ENCODE data around the gene SLC25A47. TPM values are rescaled to one million over a fixed set of nuclear protein-coding genes. Genes with fewer than 3 reads are reported as not detected.
"Not testable (repeated sequence)": the region's sequence is repeated elsewhere in the genome, so short reads cannot be mapped to it uniquely, and the experiment has no call there.

The SLC25A47 gene
- total RNA-seq, 1 experiment from 2014 or later = 0.37 TPM

DNA sequence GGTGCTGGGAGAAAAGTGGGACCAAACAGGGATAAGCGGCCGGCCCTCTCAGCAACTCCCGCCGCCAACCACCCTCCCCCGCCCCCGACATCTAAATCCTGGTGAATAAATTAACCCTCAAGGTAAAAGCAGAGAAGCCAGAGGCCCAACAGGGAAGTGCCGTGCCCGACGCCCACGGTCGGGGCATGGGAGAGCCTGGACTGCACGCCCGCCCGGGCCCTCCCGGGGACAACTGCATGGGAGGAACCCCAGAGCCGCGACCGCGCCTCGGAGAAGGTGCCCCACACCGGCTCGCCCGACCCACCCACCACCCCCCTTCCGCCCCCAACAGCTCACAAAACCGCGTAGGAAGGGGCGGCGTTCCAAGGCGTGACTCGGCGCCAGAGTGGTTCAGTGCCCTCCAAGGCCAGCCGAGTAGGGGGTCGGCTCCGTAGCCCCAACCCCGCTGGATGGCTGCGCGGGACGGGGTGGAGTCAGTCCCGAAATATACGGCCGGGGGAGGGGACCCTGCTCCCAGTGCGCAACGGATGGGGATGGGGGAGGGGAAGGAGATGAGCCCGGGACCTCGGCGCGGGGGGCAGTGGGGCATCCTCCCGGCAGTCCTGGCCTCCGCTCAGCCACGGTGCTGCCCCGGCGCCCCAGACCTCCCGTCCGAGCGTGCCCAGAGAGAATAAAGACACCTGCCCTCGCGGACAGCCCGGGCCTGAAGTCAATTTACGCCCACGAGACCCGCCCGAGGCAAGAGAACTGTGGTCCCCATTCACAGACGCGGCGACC, 17.6 kb upstream of the SLC25A47 start:
- no peak for DNase-seq (ENCODE audit: low read depth)

- DNase-seq (ENCODE audit: low read depth) = peak; percentile 78
These were observed 16.8 kb upstream of the SLC25A47 start, which contains the start of gene SLC25A29 for GRCh38 chr14:100306101-100306997. Gene SLC25A29 (minus strand): TSS chr14:100306444. CDS start chr14:100306232, 212 bp downstream.

GRCh38 chr14:100306998-100307765, 16.0 kb upstream of the SLC25A47 start:
- DNase-seq (ENCODE audit: low read depth) = no peak

DNA sequence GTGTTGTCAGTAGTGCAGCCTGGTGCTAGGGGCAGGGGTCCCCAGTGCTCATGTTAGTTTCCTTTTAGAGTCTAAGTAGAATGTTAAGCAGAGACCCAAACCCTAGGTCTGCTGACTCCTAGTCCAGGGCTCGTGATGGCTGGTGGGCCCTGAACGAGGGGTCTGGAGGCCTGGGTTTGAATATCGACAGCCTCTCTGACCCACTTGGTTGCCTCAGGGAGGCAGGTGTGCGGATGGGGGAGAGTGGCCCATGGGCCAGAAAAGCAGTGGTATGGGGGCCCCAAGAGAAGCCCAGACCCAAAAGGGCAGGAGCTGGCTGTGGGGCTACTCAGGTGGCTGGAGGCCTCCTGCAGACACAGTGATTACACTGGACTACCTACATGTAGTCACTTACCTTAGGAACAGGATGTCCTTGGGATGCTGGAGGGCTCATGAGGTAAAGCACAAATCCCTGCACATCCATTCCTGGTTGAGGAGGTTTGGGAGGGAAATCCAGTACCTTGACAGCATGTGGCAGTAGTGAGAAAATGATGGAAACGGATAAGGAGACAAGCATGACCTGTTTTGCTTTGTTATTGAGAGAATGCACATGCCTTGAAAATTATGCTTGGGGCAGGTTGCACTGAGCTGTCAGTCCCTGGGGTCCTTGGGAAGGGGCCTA, 15.2 kb upstream of the SLC25A47 start:
- no peak for DNase-seq (ENCODE audit: low read depth)

DNA sequence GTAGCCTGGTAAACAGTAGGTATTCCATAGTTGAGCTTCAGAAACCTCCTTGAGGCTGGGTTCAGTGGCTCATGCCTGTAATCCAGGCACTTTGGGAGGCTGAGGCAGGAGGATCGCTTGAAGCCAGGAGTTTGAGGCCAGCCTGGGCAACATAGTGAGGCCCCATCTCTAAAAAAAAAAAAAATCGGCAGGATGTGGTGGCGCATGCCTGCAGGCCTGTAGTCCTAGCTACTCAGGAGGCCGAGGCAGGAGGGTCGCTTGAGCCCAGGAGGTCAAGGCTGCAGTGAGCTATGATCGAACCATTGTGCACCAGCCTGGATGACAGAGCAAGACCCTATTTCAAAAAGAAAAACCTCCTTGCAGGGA, 14.7 kb upstream of the SLC25A47 start:
- DNase-seq (ENCODE audit: low read depth) = not testable (repeated sequence)

DNA sequence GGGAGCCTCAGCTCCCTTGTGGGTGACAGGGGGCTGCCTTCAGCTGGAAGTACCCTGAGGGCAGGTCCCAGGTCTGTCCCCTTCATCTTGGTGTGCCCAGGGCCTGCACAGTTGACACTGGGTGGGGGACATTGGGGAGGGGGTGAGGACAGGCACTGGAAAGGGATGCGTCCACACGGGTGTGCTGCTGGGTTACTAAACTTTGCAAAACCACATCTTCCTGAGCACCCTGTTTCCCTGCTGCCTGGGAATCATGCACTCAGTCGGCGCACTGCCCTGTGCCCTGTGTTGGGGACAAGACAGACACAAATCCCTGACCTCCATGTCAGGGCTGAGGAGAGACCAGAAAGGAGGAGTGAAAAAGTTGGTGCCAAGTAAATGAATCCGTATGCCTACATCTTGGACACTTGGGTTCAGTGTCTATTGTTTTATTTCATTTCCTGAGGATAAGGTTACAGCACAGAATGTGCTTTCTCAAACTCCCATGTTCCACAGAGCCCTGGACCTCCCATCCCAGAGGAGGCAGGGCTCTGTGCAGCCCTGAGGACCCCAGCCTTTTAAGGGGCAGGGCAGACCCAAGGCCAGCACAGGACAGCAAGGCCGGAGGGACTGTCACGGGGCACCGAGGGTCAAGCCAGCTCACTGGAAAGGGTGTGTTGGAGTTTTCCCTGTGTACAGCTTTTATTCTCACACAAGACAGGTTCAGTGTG, 14.0 kb upstream of the SLC25A47 start:
- no peak for DNase-seq (ENCODE audit: low read depth)

GRCh38 chr14:100312110-100312876, 10.8 kb upstream of the SLC25A47 start:
- DNase-seq (ENCODE audit: low read depth) = not testable (repeated sequence)

DNA sequence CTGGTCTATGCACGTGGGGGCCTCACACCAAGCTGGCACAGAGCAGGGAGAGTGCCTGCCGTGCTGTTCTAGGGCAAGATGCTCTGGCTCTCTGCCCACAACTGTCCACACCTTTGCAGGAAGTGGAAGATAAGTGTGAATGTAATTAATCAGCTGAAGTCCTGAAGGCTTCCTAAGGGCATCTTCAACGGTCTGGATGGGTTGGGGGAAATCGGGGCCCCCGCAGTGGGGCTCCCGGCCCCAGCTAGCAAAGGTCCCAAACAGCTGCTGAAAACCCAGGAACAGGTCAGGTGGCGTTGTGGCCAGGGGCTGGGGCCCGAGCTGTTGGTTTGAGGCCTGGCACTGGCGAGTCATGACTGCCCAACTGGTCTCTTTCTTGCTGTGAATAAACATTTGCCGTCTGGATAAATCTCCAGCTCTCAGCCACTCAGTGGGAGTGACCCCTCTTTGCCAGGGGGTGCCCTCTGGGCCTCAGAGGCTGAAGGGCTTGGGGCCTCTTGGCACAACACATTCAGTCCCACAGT, 10.2 kb upstream of the SLC25A47 start:
- no peak for DNase-seq (ENCODE audit: low read depth)

DNA sequence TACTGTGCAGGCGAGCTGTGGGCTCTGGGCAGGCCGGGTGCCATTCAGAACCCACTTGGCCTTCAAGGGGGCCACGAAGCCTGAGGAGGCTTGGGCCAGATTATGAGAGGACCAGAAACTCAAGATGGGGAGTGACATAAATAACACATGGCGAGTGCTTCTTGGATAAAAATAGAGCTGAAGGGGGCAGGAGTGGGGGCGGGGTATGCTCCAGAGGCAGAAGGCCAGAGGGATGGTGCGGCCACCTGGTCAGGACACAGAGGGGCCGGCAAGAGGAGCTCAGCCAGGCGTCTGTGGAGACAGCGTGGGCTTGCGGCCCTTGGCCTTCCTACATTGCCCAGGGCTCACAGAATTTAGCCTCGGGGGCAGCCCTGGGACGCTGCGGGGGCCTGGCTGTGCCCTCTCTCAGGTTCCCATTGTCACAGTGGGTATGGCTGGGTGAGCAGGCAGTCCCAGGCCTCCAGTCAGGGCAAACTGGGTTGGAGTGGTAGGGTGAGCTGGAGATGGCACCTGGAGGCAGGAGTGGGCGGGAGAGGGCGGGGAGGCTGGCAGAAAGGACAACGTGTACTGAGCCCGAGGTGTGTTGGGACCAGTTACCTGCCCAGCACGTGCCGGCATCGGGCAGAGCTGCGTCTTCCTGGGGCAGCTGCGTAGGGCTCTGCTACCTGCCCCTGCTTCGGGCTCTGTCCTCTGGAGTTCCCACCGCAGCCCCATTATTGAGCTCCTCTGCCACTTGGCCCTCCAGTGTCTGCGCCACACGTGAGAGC, 9.5 kb upstream of the SLC25A47 start:
- no peak for DNase-seq (ENCODE audit: low read depth)

DNA sequence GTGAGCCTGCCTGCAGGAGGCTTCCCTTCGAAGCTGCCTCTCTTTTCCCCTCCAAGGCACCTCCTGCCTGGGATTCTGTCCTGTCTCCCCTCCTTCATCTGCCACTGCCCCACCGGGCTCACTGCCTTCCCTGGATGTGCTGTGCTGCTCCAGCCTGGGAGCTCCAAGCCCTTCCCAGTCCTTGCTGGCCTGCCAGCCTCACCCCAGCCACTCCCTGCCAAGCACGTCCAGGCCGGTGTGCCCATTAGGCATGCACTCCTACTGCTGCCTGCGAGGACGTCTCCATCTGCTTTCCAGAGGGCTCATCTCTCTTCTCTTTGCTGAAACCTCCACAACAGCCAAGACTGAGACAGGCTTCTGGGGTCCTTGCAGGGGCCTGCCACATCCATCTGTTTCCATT, 8.4 kb upstream of the SLC25A47 start:
- no peak for DNase-seq (ENCODE audit: low read depth)

DNA sequence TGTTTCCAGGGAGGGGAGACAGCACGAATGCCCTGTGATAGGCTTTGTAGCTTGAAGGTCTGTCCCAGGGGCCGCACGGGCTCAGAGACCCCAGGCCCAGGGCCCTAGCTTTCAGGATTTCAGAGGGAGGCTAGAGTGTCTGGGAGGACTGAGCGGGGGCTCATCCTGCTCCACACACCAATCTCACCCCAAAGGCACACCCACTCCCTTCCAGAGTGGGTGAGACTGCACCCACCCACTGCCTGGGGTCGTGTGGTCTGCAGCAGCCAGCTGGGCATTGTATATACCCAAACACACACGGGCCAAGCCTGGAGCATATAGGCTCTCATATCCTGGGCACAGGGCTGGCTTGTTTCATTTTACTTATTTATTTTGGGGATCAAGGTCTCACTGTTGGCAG, 5.8 kb upstream of the SLC25A47 start:
- DNase-seq (ENCODE audit: low read depth) = no peak

- no peak for DNase-seq (ENCODE audit: low read depth)
These were observed 5.0 kb upstream of the SLC25A47 start for GRCh38 chr14:100317912-100318808.

DNA sequence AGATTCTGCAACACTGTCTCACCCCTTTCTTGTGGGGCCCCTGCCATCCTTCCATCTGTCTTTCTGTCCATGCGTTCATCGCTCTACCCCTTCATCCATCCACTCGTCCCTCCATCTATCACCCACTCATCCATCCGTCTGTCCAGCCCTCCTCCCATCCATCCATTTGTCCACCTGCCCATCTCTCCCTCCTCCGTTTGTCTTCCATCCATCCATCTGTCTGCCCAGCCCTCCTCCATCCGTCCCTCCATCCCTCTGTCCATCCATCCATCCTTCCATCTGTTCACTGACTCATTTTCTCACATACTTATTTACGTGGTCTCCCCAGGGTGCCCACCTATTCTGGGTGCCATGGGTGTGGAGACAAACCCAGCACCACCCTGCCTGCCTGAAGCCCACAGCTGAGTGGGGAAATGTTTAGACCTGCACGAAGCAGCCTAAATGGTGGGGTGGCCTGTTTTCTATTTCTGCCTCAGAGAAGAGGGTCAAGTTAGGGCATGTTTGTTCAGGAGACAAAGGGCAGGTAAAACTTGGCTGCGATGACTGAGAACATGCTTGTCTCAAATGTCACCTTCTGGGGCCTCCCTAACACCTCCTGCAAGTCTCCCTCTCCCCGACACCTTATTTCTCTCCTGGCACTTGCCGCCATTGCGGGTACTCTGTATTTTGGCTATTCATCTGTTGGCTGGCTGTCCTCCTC, 2.8 kb upstream of the SLC25A47 start:
- no peak for DNase-seq (ENCODE audit: low read depth)

- DNase-seq (ENCODE audit: low read depth) = no peak
These were observed 1.5 kb upstream of the SLC25A47 start for GRCh38 chr14:100321473-100322137.

DNA sequence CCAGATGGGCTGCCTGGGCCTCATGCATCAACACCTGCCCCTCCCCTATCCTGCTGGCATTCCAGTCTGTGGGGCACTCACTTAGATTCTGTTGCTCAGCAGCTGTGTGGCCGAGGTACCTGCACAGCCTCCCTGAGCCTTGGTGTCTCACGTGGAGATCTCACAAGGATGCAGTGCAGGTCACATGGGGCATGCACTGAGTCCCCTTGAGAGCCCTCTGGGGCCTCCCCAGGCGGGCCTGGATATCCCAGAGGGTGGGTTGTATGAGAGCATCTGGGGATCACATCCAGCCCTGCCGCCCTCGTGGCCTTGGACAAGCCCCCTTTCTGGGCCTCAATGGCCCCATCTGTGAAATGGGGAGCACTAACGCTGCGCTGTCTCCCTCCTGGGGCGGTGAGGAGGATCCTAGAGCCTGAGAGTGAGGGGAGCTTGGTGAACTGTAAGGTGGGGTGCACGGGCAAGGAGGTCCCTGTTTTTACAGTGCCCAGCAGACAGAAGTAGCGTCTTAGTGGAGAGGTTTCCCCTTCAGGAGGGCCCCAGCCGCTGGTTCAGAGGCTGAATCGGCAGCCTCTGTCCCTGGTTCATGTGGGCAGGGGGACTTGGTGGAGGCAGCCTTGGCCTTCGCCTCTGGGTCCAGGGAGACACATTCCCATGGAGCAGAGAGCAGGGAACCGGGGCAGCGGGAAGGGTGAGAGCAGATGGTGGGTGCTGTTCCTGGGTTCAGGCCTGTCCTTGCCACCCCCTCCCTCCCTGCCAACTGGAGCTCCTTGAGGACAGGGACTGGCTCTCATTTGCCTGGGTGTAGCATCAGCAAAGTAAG, 791 bp upstream of the SLC25A47 start:
- DNase-seq (ENCODE audit: low read depth) = no peak

- DNase-seq (ENCODE audit: low read depth) = no peak
These were observed 786 bp downstream of the SLC25A47 start for GRCh38 chr14:100323942-100324307.

Data from HT1080 (cell line).